GM12874 (cell line): ENCODE results near the gene PIP5K1C.

Experiments
- TF ChIP-seq, protein P1 (sequence below): IDR thresholded peaks from 2 replicates; pipeline ENCODE4 v1.5.1; 2011; ENCODE audit warnings: low read depth, mild to moderate bottlenecking, control low read depth, low read length, moderate library complexity; ENCODE audit not compliant: insufficient read depth

Gene PIP5K1C

DNA sequence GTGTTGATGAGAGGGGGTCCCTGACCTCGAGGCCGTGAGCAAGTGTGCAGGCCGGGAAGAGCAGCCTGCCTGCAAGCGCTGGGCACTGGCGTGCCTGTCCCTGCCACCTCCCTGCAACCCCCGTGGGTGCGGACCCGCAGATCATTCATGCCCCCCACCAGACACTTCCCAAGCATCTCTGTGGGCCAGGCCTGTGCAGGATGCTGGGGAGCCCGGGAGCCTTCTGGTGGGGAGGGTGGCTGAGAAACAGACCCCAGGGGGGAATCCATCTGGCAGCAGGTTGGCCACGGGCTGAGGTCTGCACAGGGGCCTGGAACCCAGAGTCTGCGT is 55.2 kb downstream of the PIP5K1C start:
- TF ChIP-seq, protein P1, sequence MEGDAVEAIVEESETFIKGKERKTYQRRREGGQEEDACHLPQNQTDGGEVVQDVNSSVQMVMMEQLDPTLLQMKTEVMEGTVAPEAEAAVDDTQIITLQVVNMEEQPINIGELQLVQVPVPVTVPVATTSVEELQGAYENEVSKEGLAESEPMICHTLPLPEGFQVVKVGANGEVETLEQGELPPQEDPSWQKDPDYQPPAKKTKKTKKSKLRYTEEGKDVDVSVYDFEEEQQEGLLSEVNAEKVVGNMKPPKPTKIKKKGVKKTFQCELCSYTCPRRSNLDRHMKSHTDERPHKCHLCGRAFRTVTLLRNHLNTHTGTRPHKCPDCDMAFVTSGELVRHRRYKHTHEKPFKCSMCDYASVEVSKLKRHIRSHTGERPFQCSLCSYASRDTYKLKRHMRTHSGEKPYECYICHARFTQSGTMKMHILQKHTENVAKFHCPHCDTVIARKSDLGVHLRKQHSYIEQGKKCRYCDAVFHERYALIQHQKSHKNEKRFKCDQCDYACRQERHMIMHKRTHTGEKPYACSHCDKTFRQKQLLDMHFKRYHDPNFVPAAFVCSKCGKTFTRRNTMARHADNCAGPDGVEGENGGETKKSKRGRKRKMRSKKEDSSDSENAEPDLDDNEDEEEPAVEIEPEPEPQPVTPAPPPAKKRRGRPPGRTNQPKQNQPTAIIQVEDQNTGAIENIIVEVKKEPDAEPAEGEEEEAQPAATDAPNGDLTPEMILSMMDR = no peak

DNA sequence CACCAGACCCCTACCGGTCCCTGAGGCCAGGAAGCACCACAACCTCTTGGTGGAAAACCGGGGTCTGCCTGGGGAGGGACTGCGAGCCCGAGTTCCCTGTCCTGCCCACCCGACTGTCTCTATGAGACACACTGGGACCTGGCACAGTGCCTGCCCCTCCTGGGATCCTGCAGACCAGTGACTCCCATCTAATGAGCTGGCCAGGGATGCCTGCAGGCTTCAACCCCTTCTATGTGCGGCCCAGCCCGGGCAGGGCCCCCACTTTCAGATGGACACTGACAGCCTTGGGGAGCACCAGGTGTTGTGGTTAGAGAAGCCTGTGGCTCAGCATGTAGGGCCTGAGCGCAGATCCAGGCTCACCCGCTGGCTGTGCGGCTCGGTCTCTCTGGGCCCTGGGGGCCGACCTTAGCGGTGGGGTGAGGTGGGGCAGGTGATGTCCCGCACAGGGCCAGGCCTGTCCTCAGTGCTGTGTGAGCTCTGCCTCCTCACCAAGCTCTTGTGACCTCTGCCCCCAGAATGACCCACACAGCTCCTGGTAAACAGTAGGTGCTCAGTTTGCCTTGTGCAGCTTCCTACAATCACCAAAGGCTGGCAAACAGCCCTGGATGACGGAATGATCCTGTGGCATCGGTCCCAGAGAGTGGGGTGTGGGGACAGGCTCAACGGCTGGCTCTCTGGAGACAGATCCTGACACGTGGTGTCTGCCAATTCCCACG is 55.8 kb downstream of the PIP5K1C start:
- TF ChIP-seq, protein P1 = no peak

DNA sequence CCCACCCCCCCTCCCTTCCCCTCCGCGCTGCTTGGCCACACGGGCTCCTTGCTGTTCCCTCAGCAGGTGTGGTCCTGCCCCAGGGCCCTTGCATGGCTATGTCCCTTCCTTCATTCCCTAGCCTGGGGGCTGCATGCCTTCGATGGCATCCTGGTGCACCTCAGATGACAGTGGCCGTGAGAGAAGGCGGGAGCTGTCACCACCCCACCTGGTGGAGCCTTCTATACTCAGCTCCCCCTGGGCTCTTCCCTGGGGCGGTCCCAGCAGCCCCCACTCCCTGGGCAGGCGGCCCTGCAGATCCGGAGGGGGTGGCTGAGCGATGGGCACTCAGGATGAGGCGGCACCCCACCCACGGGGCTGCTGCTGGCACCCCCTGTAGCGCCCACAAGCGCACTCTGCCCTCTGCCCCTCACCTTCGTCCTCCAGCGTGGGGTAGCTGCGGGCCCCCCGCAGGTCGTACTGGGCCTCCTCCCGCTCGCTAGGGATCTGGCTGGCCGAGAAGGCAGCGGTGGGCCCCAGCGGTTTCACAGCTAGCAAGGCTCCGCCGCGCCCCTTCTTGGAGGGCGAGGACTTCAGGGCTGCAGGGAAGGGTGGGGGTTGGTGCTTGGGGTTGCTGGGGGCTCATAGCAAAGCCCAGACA is 56.5 kb downstream of the PIP5K1C start:
- TF ChIP-seq, protein P1 = no peak

DNA sequence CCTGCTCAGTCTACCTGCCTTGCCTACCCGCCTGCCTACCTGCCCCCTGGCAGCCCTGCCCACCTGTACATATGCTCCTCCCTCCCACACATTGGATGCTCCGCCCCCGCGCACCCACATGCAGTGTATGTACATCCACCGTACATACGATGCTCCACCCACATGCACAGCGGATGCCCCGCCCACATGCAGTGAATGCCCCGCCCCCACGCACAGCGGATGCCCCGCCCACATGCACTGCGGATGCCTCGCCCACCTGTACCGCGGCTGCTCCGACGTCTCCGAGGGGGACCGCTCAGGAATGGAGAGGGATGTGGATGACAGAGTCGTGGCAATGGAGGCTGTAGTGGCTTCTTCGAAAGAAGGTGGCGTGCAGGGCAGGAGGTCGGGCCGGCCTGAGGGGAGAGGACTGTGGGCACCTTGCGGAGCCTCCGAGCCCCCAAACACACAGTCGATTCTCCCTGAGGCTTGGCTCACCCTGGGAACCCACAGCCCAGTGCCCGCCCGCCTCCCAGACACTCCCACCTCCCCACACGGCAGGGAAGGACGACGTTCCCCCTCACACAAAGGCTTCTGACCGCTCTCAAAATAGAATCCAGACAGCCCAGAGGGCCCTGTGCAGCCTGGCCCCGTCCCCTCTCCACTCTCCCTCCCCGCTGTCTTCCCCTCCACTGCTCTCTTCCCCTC is 57.1 kb downstream of the PIP5K1C start:
- TF ChIP-seq, protein P1 = no peak

DNA sequence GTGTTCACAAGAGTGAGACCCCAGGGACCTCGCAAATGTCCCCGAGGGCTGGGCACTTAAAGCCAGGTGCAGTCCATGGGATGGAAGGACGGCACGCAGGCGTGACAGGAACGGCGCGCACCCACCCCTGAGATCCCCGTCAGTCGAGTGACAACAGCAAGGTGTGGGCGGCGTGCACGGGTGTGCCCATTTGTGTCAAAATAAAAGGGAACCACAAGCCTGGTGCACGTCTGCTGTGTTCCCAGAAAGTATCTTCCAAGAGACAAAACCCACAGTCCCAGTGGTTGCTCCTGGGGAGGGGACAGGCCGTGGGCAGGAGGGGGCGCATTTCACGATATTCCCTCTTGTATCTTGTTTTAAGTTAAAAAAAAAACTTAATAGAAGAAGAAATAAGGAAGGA is 58.0 kb downstream of the PIP5K1C start:
- TF ChIP-seq, protein P1 = no peak

DNA sequence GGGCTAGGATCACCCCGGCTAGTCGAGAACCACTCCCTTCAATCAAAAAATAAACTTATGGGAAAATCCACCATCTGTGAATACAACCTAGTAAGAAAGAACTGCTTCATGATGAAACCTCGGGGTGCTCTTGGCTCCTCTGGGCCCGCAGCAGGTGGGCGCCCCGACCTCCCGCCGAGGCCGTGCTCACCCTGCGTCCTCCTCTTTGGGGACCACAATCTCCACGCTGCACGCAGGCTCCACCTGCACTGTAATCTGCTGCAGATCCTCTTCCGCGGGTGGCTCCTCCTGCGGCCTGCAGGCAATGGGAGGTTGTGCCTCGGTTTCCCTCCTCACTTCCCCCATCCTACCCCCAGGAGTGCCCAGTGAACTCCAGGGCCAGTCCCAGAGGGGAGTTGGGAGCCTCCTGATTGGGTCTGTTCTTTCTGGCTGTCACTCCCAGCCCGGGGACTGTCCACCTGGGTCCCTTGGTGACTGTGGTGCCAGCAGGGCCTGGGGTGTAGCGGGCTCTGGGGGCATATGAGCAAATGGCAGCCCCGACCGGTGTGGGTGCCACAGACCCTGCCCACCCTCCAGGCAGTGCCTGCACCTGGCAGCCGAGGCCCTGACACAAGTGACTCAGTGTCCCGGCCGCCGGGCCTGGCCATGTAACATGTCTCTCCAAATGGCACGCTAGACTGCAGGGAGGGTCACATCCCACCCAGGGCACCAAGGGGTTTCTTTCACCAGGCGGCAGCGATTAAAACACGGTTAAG is 58.6 kb downstream of the PIP5K1C start:
- TF ChIP-seq, protein P1 = no peak

DNA sequence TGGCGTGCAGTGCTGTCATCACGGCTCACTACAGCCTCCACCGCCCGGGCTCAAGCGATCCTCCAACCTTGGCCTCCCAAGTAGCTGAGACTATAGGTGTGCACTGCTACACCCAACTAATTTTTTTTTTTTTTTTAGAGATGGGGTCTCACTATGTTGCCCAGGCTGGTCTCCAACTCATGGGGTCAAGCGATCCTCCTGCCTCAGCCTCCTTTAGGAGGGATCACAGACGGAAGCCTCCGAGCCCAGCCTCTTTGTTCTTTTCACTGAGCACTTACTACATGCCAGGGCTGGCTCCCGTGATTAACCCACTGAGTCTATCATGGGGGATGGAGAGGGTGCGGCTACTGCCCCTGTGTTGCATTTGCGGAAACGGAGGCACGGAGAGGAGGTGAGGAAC is 60.8 kb downstream of the PIP5K1C start:
- TF ChIP-seq, protein P1 = no peak
